ENCODE data around the gene CLEC11A.

Gene CLEC11A

DNA sequence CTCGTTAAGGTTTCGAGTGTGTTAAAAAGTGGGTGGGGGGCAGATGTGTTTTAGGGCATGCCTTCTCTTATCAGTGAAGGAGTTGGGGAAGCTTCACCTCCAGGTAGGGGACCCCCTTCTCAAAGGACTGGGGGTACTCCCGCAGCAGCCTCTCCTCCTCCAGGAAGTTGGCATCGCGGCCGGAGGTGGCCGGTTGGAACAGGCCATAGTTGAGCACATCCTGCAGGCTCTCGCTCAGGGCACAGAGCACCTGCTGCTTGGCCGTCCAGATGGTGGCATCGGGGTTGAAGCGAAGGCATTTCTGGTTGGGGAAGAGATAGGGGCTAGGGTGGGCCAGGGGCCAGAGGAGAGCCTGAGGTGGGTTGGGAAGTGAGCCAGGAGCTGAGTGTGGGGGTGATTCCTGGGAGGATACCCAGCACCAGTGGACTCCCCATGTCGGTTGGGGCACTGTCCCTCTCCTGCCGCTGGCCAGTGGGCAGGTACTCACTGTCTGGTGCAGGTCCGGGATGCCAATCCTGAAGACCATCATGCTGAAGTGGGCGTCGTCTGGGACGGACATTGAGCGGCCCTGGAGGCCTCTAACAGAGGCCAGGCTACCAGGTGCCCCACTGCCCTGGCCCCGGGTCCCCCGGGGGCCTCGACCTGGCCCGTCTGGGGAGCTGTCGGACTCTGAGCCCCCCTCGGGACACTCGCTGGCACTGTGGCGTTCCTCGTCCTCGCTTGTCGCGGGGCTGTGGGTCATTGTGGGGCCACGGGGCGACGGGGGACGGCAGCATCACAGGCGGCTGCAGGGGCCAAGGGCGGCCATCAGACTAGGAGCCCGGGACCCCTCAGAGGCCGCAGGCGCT lies 6.8 kb upstream of the CLEC11A start:
- Histone ChIP-seq H3K27ac (ENCODE audit: low read length, poor library complexity, severe bottlenecking) (no peak overlapping the region), H3K27me3 (ENCODE audit: control insufficient read depth in 1 of 2, insufficient read depth in 1 of 2, low read length in 2 of 2) (peaks cover 0 to 21% of the 10 kb centered on the region in 2 experiments), H4K91ac (ENCODE audit: low read length) (no peak overlapping the region), H3K14ac (ENCODE audit: low read length in 2 of 2) (no peak overlapping the region), H2BK12ac (ENCODE audit: low read length in 2 of 2) (no peak overlapping the region), H2BK5ac (ENCODE audit: low read depth, low read length, poor library complexity, severe bottlenecking) (no peak overlapping the region), H2BK15ac (ENCODE audit: low read depth, poor library complexity, severe bottlenecking) (no peak overlapping the region), H3K4me3 (ENCODE audit: insufficient read depth in 1 of 2, low read depth in 1 of 2, low read length in 2 of 2) (no peak overlapping the region), H2AFZ (ENCODE audit: low read depth, low read length) (no peak overlapping the region), H3K4me2 (ENCODE audit: low read length, poor library complexity, severe bottlenecking) (no peak overlapping the region), H3K9ac (ENCODE audit: low read length) (no peak overlapping the region), H3K23ac (ENCODE audit: low read length in 2 of 2) (no peak overlapping the region), H2AK5ac (ENCODE audit: low read length, severe bottlenecking) (no peak overlapping the region), H3K36me3 (ENCODE audit: control insufficient read depth in 1 of 2, insufficient read depth in 2 of 2, low read depth in 1 of 2, low read length in 2 of 2) (no peaks in the 10 kb centered on the region), H3K18ac (ENCODE audit: low read depth in 1 of 2, low read length in 2 of 2) (no peak overlapping the region), H3K4ac (ENCODE audit: low read depth in 1 of 2, low read length in 2 of 2) (no peak overlapping the region), H4K8ac (ENCODE audit: low read length) (no peak overlapping the region), H3K4me1 (ENCODE audit: control insufficient read depth, insufficient read depth, low read depth, low read length) (no peaks in the 10 kb centered on the region), H3K79me1 (replicated peaks; ENCODE audit: low read length, poor library complexity, severe bottlenecking) (no peaks in the 10 kb centered on the region), H2BK120ac (ENCODE audit: low read depth, low read length) (no peak overlapping the region), H3K9me3 (ENCODE audit: control insufficient read depth, low read length) (no peaks in the 10 kb centered on the region)
- 84% methylated on average over 39 of the region's 39 CpGs for WGBS
- DNase-seq: no peak

DNA sequence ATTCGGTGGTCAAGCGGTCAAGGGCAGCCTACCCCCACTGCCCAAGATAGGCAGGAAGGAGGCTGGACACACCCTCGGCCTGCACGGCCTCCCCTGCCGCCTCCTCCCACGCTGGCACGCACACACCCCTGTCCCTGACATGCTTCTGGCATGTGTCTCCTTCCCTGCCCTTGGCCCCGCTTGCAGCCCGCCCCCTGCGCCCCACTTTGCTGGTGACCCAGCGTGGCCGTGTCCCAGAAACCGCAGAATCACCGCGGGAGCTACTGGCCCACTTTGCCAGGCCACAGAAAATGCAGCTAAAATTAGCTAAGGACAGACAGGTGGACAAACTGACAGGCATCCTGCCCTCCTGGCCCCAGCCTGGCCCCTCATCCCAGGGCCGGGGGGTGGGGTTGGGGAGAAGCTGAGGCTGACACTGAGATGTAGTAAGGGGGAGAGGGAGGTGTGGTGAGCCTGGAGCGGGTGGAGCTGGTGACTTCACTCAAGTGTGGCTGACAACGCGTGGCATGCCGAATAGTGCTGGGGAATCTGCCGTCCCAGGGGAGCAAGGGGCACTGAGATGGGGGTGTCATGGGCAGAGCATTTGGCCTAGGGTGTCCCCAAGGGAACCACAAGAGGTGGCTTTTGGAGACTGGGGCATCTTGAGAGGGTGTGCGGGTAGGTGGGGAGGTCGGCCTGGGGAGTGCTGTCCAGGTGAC lies 6.0 kb upstream of the CLEC11A start:
- Histone ChIP-seq H3K4me3 (ENCODE audit: insufficient read depth in 1 of 2, low read depth in 1 of 2, low read length in 2 of 2) (no peak overlapping the region), H2AK5ac (ENCODE audit: low read length, severe bottlenecking) (no peak overlapping the region), H4K8ac (ENCODE audit: low read length) (no peak overlapping the region), H3K23ac (ENCODE audit: low read length in 2 of 2) (no peak overlapping the region), H3K79me1 (replicated peaks; ENCODE audit: low read length, poor library complexity, severe bottlenecking) (no peaks in the 10 kb centered on the region), H3K4me1 (ENCODE audit: control insufficient read depth, insufficient read depth, low read depth, low read length) (no peaks in the 10 kb centered on the region), H3K36me3 (ENCODE audit: control insufficient read depth in 1 of 2, insufficient read depth in 2 of 2, low read depth in 1 of 2, low read length in 2 of 2) (no peaks in the 10 kb centered on the region), H3K14ac (ENCODE audit: low read length in 2 of 2) (no peak overlapping the region), H2BK120ac (ENCODE audit: low read depth, low read length) (no peak overlapping the region), H3K27me3 (ENCODE audit: control insufficient read depth in 1 of 2, insufficient read depth in 1 of 2, low read length in 2 of 2) (peaks cover 0 to 21% of the 10 kb centered on the region in 2 experiments), H3K9ac (ENCODE audit: low read length) (no peak overlapping the region), H3K27ac (ENCODE audit: low read length, poor library complexity, severe bottlenecking) (no peak overlapping the region), H2BK12ac (ENCODE audit: low read length in 2 of 2) (no peak overlapping the region), H2BK15ac (ENCODE audit: low read depth, poor library complexity, severe bottlenecking) (no peak overlapping the region), H2AFZ (ENCODE audit: low read depth, low read length) (no peak overlapping the region), H3K18ac (ENCODE audit: low read depth in 1 of 2, low read length in 2 of 2) (no peak overlapping the region), H3K4ac (ENCODE audit: low read depth in 1 of 2, low read length in 2 of 2) (no peak overlapping the region), H3K9me3 (ENCODE audit: control insufficient read depth, low read length) (no peaks in the 10 kb centered on the region), H2BK5ac (ENCODE audit: low read depth, low read length, poor library complexity, severe bottlenecking) (no peak overlapping the region), H4K91ac (ENCODE audit: low read length) (no peak overlapping the region), H3K4me2 (ENCODE audit: low read length, poor library complexity, severe bottlenecking) (no peak overlapping the region)
- DNase-seq: no peak
- WGBS: 76% methylated on average over 23 of the region's 23 CpGs

DNA sequence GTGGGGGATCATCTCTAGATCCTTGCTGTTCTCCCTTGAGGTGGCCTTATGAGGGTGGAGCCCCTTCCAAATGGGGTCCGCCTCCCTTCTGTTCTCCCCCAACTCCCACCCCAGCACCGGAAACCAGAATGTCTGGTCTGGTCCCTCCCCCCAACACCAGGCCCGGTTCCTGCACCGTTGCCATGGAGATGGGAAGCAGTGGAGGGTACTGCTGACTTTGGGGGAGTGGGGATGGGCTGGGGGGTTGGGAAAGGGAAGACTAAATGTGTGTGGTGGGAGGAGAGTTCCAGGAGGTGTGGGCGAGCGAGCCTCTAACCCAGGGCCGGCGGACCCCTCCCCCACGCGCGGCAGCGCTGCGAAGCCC lies 5.3 kb upstream of the CLEC11A start:
- no peak overlapping the region for H3K4ac ChIP-seq (ENCODE audit: low read depth in 1 of 2, low read length in 2 of 2)

More for the DNA sequence above, 5.3 kb upstream of the CLEC11A start:
- H3K14ac ChIP-seq (ENCODE audit: low read length in 2 of 2): no peak overlapping the region
- no peak overlapping the region for H2BK5ac ChIP-seq (ENCODE audit: low read depth, low read length, poor library complexity, severe bottlenecking)
- H4K91ac ChIP-seq (ENCODE audit: low read length): no peak overlapping the region
- WGBS: 0% methylated on average over 11 of the region's 13 CpGs
- peaks cover 0 to 21% of the 10 kb centered on the region in 2 experiments for H3K27me3 ChIP-seq (ENCODE audit: control insufficient read depth in 1 of 2, insufficient read depth in 1 of 2, low read length in 2 of 2)
- H3K27ac ChIP-seq (ENCODE audit: low read length, poor library complexity, severe bottlenecking): no peak overlapping the region
- DNase-seq: no peak
- H3K79me1 ChIP-seq (replicated peaks; ENCODE audit: low read length, poor library complexity, severe bottlenecking): no peaks in the 10 kb centered on the region
- no peak overlapping the region for H4K8ac ChIP-seq (ENCODE audit: low read length)
- H3K4me1 ChIP-seq (ENCODE audit: control insufficient read depth, insufficient read depth, low read depth, low read length): no peaks in the 10 kb centered on the region
- H3K36me3 ChIP-seq (ENCODE audit: control insufficient read depth in 1 of 2, insufficient read depth in 2 of 2, low read depth in 1 of 2, low read length in 2 of 2): no peaks in the 10 kb centered on the region
- no peak overlapping the region for H2BK15ac ChIP-seq (ENCODE audit: low read depth, poor library complexity, severe bottlenecking)
- H2BK12ac ChIP-seq (ENCODE audit: low read length in 2 of 2): no peak overlapping the region
- no peak overlapping the region for H3K4me3 ChIP-seq (ENCODE audit: insufficient read depth in 1 of 2, low read depth in 1 of 2, low read length in 2 of 2)
- no peaks in the 10 kb centered on the region for H3K9me3 ChIP-seq (ENCODE audit: control insufficient read depth, low read length)
- no peak overlapping the region for H3K23ac ChIP-seq (ENCODE audit: low read length in 2 of 2)
- no peak overlapping the region for H3K9ac ChIP-seq (ENCODE audit: low read length)
- no peak overlapping the region for H3K18ac ChIP-seq (ENCODE audit: low read depth in 1 of 2, low read length in 2 of 2)
- H3K4me2 ChIP-seq (ENCODE audit: low read length, poor library complexity, severe bottlenecking): no peak overlapping the region
- no peak overlapping the region for H2AFZ ChIP-seq (ENCODE audit: low read depth, low read length)
- H2AK5ac ChIP-seq (ENCODE audit: low read length, severe bottlenecking): no peak overlapping the region
- H2BK120ac ChIP-seq (ENCODE audit: low read depth, low read length): no peak overlapping the region
